Stimulated activated CD8-positive, alpha-beta memory T cell treated with anti-CD3 and anti-CD28 coated beads, Interleukin-2, amount 100 ng/mL, for 1 hour (primary cell): ENCODE measurements around the gene FUNDC2.
"Not testable (repeated sequence)": the region's sequence is repeated elsewhere in the genome, so short reads cannot be mapped to it uniquely, and the experiment has no call there.

Experiments
- DNase-seq, 2 donors: peaks; one replicate each; pipeline ENCODE4 v3.0.0-alpha.2; 2020; ENCODE audit warnings: low read depth in 2 of 2

FUNDC2 gene, protein sequence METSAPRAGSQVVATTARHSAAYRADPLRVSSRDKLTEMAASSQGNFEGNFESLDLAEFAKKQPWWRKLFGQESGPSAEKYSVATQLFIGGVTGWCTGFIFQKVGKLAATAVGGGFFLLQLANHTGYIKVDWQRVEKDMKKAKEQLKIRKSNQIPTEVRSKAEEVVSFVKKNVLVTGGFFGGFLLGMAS

DNA sequence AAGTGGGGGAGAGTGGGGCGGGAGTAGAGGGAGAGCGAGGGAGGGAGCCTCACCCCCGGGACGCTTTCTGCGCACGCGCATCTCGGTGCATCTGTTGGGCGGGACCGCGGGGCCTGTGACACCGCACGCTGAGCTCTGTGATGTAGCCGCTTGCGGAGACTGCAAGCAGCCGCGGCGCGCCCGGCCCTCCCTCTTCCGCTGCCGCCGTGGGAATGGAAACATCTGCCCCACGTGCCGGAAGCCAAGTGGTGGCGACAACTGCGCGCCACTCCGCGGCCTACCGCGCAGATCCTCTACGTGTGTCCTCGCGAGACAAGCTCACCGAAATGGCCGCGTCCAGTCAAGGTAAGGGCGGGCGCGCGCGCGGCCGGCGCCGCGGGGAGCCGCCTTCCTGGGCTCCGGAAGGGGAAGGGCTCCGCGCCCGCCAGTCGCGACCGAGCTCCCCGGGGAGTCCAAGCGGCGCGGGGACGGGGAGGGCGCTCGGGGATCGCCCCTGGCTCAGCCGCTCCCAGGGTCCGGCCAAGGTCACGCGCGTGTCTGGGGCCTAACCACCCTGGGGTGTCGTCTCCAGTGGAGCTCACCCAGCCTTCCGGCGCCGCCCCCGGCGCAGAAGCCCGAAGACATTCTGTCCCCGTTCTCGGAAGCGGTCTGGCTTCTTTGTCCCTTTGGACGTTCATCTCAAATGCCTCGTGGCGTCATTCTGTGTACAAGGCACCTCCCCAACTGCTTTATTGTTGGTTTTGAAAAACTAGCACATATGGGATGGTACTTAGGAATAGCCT, at the start of gene FUNDC2:
Gene FUNDC2, plus strand, starts transcription at position 118 of the 782 bp plus-strand sequence. Its CDS starts 95 bp downstream, at position 213.
- DNase-seq, result peak; percentile 86

DNA sequence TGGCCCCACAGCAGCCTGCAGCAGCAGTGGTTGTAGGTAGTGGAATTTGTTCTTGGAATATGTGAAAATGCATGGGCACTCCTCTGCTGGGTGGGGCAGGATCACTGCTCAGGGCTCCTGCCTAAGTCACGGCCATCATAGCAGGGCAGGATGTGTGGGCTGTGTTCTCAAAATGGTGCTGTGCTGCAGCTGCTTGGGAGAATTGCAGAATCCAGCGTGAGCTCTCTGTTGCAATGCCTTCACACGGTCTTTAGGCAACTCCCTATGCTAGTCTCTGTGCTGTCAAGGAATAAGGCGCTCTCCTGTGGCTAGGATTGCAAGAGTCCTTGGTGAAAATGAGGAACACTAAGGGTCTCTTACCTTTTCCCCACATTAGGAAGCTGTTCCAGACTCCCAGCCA, 47.0 kb upstream of the FUNDC2 start:
- no peak for DNase-seq

DNA sequence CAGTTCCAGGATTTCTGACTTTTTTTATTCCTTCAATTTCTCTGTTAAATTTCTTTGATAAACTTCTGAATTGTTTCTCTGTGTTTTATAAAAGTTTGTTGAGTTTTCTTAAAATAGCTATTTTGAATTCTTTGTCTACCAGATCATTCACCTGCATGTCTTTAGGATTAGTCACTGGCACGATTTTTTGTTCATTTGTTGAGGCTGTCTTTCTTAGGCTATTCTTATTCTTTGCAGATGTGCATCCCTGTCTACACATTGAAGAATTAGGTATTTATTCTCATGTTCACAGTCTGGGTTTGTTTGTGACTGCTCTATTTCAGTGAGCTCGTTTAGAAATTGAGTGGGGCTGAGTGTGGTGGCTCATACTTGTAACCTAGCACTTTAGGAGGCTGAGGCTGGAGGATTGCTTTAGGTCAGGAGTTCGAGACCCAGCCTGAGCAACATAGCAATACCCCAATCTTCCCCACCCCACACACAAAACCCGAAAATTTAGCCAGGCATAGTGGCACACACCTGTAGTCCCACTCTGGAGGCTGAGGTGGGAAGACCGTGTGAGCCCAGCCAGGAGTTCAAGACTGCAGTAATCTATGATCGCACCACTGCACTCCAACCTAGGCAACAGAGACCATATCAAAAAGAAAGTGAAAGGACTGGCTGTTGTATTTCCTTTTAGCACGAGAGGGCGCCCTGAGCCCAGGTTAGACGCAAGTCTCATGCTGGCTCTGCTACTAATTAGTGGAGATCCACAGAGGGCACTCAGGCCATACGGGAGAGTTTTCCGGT, 46.1 kb upstream of the FUNDC2 start:
- DNase-seq, result peak; percentile 51 to 53

DNA sequence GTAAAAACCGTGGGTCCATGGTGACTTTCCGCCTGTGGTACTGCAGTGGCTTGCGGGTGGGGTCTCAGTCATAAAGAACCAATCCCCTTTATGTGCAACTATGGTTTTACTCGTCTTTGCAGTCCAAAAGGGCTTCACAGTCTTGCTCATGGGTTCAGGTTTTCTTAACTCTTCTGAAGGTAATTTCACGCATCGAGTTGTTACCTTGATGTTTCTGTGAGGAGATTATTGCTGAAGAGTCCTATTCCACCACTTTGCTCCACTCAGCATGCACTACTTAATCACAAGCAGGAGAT, 45.6 kb upstream of the FUNDC2 start:
- DNase-seq, result no peak

DNA sequence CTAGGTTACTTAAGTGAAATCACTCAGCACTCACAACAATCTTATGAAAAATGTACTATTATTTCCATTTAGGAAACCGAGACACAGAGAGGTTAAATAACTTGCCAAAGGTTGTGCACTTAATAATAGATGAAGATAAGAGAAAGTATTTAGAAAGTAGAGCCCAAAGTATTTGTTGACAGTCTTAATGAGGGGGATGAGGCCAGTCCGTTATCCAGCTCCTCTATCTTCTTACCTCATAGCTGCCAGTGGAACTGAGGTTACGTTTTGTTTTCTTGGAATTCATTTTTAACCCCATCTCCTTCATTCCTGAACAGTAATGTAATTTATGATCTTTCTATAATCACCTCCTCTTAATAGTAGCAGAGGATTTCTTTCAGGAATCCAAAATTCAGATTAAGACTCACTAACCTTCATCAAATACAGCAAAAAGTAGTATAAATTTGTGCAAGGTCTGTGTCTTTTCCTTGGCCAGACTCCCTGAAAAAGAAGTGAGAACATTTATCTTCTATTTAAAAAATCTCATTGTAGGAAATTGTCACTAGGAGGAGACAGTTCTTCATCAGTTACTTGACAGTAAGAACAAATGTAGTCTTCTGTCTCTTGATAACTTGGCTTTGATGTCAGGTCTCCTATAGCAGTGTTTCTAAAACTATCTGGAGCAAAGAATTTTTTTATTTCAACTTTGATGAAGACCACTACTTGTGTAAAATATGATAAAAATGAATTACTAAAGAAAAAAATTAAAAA, 39.6 kb upstream of the FUNDC2 start:
- DNase-seq, result no peak

DNA sequence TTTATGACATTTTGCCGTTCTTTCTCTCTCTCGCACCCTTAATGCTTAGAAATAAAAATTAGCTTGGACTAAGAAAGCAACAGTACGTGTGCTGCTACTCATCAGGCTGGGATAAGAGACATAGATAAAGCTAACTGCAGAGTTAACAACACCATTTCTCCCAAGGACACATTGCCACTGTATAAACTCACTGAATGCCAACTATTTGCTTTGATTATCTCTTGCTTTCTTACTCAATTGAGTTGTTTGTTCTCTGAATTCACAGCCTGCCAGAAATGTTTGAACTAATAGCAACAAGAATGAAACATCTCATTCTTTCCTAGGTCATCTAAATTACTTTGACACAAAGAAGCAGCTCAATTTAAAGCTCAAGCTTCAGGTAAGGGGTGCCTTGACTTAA, 38.7 kb upstream of the FUNDC2 start:
- no peak for DNase-seq

DNA sequence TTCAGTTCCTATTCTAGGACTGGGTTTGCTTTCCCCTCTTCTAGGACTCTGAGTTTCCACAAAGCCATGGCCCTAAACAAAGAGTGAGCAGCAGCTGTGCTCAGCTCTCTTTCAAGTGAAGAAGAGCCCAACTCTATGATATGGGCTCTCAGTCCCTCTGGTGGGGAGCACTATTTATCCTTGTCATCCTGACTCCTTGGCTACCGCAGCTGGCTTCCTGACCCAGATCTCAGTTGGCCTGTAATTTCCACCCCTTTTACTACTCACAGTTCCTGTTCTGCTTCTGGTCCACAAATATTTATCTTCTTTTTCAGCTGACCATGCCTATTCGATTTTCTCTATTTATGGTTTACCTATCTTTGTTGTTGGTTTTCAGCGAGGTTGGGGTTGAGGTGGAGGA, 37.9 kb upstream of the FUNDC2 start:
- DNase-seq, result no peak

DNA sequence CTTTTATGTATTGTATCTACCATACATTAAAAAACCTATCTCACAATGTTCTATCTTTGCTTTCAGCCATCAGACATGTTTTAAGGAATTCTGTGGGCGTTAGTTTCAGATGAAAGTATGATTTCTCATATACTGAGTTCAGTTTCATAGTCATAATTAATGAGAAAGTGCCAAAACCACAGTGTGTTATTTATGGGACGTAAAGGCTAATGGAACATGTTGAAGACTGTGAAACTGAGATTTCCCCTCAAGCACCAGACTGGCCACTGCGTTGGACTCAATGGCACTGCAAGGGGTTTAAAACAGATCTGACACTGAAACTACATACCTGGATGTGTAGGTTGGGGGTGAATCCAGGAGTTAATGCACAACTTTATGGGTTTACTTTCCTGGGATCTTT, 36.1 kb upstream of the FUNDC2 start:
- DNase-seq, result no peak

DNA sequence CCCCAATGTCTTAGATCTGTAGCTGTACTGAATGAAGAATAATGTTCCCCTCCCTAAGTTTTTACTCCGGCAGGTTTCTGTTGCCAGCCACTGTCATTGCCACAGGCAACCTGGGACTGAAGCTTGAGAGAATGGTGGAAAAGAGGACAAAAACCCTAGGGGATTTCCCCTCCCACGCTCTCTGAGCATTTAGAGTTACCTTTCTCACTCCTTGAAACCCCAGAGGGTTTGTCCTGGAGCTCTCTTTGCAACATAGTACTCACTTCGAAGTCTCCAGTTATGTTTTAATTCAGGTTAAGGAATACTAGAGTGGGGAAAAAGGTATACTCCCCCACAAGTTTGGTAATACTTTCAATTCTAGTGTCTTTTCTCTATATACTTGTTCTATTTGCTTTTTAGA, 35.6 kb upstream of the FUNDC2 start:
- no peak for DNase-seq

DNA sequence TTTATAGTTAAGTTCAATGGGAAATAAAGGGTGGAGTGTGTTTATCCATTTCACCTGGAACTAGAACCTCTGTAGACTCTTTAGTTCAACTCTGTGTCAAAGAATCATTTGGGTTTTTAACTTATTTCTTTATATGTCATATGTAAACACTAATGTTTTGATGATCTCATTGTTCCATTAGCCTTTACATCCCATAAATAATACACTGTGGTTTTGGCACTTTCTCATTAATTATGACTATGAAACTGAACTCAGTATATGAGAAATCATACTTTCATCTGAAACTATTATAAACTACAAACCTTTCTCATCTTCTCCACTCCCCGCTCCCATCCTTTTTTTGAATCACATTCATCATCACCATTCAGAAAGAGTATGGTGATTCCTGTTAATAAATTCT, 35.2 kb upstream of the FUNDC2 start:
- DNase-seq, result no peak

DNA sequence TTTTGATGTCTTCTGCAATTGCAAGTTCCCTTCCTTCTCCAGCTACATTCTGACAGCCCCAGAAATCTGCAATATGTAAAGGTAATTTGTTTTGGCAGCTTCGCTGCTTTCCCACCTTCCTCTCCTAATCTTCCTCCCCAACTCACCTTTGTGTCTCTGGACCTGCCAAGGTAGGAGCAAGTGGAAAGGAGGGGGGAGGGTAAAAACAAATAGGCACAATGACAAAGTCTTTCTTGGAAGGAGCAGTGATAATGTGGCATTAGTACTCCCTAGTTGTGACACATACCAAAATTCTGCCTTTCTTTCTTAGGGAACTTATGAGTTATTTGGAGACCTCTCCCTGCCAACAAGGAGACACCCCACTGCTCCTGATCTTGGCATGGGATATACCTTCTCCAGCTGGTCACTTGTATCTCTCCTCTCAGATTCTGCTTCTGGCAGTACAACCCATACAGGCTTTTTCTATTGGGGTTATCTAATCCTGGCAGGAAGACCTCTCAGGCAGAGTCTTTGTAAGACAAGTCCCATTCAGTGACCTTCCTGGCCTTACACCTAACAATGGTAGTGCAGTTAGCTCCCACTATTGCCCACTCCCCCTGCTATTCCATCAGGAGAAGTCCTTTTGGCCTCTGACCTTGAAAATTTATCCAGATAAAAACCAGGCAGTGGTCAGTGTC, 28.3 kb upstream of the FUNDC2 start:
- DNase-seq, result no peak

DNA sequence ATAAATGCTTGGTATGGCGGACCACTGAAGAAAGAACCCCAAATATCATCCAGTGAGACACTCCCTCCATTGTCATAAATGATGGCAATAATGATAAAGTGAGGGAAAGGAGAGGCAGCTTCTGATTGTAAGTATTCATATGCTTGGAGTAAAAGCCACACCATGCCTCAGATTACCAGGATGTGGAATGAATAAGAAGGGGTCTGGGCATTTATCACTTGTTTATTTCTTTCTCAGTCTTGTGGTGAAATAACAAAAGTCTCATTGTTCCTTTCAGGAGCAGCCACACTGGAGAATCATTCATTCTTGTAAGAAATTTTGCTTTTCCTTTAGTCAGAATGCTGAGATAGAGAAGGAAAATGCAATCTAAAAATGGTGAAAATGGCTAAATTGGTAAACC, 25.8 kb upstream of the FUNDC2 start:
- no peak for DNase-seq

DNA sequence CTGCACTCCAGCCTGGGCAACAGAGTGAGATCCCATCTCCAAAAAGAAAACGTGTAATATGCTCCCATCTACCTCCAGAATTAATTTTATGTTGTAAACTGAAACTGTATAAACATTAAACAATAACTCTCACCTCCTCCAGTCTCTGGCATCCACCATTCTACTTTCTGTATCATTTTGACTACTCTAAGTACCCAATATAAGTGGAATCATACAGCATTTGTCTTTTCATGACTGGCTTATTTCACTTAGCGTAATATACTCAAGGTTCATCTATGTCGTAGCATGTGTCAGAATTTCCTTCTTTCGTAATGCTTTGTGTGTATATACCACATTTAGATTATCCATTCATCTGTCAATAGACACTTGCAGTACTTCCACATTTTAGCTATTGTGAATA, 24.8 kb upstream of the FUNDC2 start:
- DNase-seq, result no peak

DNA sequence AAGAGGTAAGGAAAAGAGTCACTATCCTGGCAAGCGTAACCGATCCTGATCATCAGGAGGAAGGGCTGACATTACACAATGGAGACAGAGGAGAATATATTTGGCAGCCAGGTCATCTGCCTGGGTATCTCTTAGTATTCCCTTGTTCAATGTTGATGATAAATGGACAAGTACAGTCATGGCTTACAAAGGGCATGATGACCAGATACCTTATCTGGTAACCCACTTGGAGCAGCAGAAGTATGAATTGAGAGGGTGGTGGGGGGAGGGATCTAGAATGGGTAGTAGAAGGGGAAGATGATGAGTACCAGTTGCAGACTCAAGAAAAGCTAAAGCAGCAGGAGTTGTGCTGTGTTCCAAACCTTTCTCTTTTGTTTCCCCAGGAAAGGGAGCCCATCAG, 21.5 kb upstream of the FUNDC2 start:
- DNase-seq, result no peak

DNA sequence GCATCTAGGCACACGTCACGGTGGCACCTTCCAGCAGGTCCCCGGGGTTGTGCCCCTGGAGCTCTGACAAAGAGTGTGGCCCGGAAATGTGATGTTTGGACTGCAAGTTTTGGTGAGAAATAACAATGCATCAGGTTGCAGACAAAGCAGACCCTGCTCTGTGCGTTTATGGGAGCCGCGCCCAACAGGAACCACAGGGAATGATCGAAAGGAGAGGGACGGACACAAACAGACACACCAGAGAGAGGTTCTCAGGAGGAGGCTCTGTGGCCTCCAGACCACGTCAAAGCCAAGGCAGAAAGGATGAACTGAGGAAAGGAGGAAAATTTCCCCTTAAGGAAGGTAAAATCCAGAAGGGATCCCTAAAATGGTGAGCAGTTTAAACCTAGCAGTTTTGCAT, 20.3 kb upstream of the FUNDC2 start:
- DNase-seq, result not testable (repeated sequence)

DNA sequence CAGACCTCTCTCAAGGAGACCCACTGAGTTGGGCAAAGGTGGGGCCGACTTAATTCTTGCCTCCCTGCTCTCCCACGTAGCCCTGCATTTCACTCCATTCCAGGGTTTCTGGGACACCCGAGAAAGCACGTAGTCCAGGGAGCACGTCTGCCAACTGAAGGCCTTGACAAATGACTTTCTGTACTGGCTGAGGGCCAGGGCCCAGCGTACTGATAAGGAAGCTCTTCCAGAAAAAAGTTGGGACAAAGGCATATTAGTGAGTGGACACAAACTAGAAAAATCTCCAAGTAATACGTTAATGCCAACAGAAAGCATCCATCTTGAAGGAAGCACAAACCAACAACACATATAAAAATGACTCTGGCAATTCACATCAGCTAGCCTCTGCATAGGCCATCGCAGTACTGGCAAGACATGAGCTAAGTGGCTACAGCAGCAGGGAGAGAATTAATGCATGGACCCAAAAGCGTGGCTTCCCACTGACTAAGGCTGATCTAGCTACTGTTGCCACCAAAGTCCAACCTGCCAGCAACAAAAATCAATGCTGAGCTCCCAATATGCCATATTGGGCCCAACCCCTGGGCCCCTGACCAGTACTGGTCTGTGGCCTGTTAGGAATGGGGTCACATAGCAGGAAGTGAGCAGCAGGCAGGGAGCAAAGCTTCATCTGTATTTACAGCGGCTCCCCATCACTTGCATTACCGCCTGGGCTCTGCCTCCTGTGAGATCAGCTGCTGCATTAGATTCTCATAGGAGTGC, 19.6 kb upstream of the FUNDC2 start:
- DNase-seq, result not testable (repeated sequence)

DNA sequence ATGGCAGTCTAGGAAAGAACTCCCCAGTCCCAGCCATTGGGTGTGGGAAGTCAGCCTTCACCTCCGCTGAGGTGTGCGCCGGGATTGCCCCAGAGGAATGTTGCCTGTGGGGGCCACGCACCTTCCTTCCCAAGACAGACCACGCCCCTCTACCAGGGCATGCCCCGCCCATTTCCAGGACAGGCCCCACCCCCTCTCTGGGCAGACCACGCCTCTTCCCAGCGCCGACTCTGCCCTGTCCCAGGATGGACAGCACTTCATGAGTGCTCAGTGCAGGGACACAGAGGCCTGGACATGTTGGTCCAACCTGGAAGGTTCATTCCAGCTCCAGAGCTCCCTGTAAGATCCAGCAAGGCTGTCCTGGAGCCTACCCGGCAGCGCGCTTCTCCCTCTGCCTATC, 18.1 kb upstream of the FUNDC2 start:
- DNase-seq, result not testable (repeated sequence)

DNA sequence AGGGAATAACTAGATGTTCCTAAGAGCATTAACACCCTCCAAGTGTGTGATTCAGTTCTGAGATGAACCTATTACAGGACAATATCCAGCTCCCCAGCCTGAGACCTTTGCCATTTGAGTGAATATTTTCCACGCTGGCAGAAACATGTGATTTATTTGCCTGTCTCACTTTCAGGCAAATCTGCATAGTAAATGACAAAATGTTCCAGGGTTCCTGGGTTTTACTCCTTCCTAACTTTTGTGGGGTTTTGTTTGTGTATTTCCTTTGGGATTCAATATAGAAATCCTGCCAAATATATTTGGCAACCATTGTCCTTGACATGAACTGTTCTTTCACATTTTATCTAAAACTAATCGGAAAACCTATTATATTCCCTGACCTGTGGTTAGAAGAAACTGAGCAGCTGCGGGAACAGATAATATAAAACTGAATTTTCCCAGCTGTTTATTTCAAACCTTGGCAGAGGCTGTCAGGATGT, 16.6 kb upstream of the FUNDC2 start:
- DNase-seq, result no peak

DNA sequence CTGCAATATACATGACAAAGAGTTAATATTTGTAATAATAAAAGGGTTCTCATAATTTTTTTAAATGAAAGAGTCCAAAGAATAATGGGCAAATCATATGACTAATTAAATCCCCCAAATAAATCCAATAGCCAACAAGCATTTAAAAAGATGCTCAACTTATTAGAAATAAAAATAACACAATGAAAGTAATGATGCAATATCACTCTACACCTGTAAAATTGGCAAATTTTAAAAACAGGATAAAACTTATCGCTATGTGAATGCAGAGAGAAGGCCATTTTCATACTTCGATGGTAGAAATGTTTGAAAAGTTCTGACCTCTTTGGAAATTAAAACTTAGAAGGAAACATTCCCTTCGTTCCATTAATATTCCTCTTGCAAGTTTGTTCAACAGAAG, 6.1 kb upstream of the FUNDC2 start:
- no peak for DNase-seq

DNA sequence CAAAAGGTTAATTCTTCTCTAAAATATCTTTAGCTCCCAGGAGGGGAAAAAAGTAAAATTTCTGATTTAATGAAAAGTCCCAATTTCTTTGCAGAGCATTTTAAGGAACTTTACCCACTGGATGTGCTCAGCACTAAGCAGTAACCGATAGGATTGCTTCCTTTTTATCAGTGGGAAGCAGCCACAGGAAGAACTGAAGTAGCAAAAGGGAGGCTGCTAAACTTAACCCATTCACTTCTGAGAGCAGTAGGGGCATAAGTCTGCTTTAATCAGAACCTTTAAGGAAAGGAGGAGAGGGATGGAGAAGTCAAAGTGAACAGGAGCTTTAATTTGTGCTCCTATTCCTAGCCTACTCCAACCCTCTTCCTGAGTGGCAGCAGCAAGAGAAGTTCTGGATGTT, 4.1 kb upstream of the FUNDC2 start, which contains the start of gene F8:
Gene F8, minus strand, starts transcription at position 139 of the 400 bp plus-strand sequence. CDS start 171 bp downstream, outside the sequence.
- no peak for DNase-seq
